HEK293 (cell line): ENCODE measurements around the gene LRRC32.
"Not testable (repeated sequence)": the region's sequence is repeated elsewhere in the genome, so short reads cannot be mapped to it uniquely, and the experiment has no call there.

Experiments
- CTCF ChIA-PET: fragments of 350-600 bp; formaldehyde crosslinking; extraction: SDS; loops from one replicate; lab custom pipeline; 2021; ENCODE audit warnings: antibody characterized with exemption; lab: Yijun Ruan, JAX
- POLR2A ChIA-PET: fragments of 300-600 bp; formaldehyde crosslinking; extraction: SDS; loops from one replicate; lab custom pipeline; 2020; ENCODE audit warnings: antibody characterized with exemption, inconsistent platforms; lab: Yijun Ruan, JAX
- H3K27ac ChIP-seq: fragments of 200-500 bp; sonication (Bioruptor generic); 2 replicates; pipeline ENCODE4 v1.5.1; 2014; ENCODE audit warnings: low read depth, low read length, control low read depth, inconsistent platforms; ENCODE audit errors: extremely low read depth
- H3K36me3 ChIP-seq, 2 experiments: fragments of 200-500 bp in 1 of 2; sonication (Bioruptor generic) in 1 of 2; 1 replicate in 1 of 2; 2 replicates in 1 of 2; pipeline ENCODE4 v1.5.1; 2014 to 2017; ENCODE audit warnings: inconsistent platforms in 2 of 2, low read length in 2 of 2; ENCODE audit not compliant: control insufficient read depth in 2 of 2, insufficient read depth in 1 of 2
- H3K4me1 ChIP-seq: fragments of 200-500 bp; sonication (Bioruptor generic); 2 replicates; pipeline ENCODE4 v1.5.1; 2014; ENCODE audit warnings: mild to moderate bottlenecking, low read length, inconsistent platforms; ENCODE audit not compliant: control insufficient read depth, insufficient read depth
- H3K4me3 ChIP-seq: 2 replicates; pipeline ENCODE4 v1.5.1; 2011; ENCODE audit warnings: low read depth, mild to moderate bottlenecking, control low read depth, low read length, moderate library complexity
- H3K9me3 ChIP-seq: fragments of 200-500 bp; sonication (Bioruptor generic); 2 replicates; pipeline ENCODE4 v1.5.1; 2014; ENCODE audit warnings: low read depth, low read length, inconsistent platforms; ENCODE audit not compliant: control insufficient read depth, insufficient read depth
- GLIS2 ChIP-seq: fragments of 450-650 bp; formaldehyde crosslinking; IDR thresholded peaks from 2 replicates; pipeline ENCODE4 v1.5.1; 2016; ENCODE audit warnings: missing biosample characterization, missing genetic modification characterization
- HOXC10 ChIP-seq: sonication (generic); formaldehyde crosslinking; IDR thresholded peaks from 2 replicates; pipeline ENCODE4 v1.8.1; 2023; ENCODE audit warnings: mild to moderate bottlenecking, missing genetic modification reagents
- PRDM2 ChIP-seq: fragments of 450-650 bp; formaldehyde crosslinking; IDR thresholded peaks from 2 replicates; pipeline ENCODE4 v1.5.1; 2016; ENCODE audit warnings: missing biosample characterization, missing genetic modification characterization, borderline replicate concordance
- SP7 ChIP-seq: fragments of 450-650 bp; formaldehyde crosslinking; IDR thresholded peaks from 2 replicates; pipeline ENCODE4 v1.5.1; 2016; ENCODE audit warnings: missing biosample characterization, missing genetic modification characterization
- YY2 ChIP-seq: fragments of 450-650 bp; formaldehyde crosslinking; IDR thresholded peaks from 2 replicates; pipeline ENCODE4 v1.5.1; 2016; ENCODE audit warnings: missing biosample characterization, missing genetic modification characterization
- ZBTB17 ChIP-seq: fragments of 450-650 bp; formaldehyde crosslinking; IDR thresholded peaks from 2 replicates; pipeline ENCODE4 v1.5.1; 2016; ENCODE audit warnings: missing biosample characterization, missing genetic modification characterization
- ZBTB26 ChIP-seq: fragments of 450-650 bp; formaldehyde crosslinking; optimal IDR thresholded peaks from 2 replicates; pipeline ENCODE3; 2016; ENCODE audit warnings: missing biosample characterization, mild to moderate bottlenecking, missing genetic modification characterization
- ZBTB8A ChIP-seq: fragments of 450-650 bp; formaldehyde crosslinking; IDR thresholded peaks from 2 replicates; pipeline ENCODE4 v1.5.1; 2016; ENCODE audit warnings: missing biosample characterization, missing genetic modification characterization
- ZNF184 ChIP-seq: fragments of 450-650 bp; IDR thresholded peaks from 2 replicates; pipeline ENCODE4 v1.5.1; 2018; ENCODE audit warnings: missing biosample characterization, mild to moderate bottlenecking, missing genetic modification characterization
- ZNF202 ChIP-seq: fragments of 450-650 bp; formaldehyde crosslinking; IDR thresholded peaks from 2 replicates; pipeline ENCODE4 v1.5.1; 2016; ENCODE audit warnings: missing biosample characterization, missing genetic modification characterization, borderline replicate concordance

The LRRC32 gene

DNA sequence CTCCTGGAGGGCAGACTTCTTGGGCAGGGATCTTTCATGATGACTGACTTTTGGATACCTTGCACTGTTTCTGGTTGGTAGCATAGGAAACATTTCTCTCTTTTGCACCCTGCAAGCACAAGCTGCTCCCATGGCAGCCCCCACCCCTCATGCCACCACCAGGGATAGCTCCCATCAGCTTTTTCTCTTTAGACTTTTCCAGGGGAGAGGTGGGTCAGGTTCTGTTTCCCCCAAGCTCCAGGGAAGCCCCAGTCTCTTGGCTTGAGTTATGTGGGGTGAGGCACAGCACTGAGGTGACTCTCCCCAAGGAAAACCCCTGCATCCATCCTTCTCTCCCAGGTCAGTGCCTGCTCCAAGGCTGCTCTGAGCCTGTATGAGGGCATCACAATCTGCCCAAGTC is 22.5 kb downstream of the LRRC32 start (continued):
- TF ChIP-seq PRDM2 (tag by site-specific recombination) (no peak), ZBTB17 (tag by site-specific recombination) (no peak), ZBTB8A (tag by site-specific recombination) (no peak), YY2 (tag by site-specific recombination) (no peak)

- no peaks in the 10 kb centered on the region for H3K36me3 ChIP-seq
- H3K4me3 ChIP-seq = no peak overlapping the region
- no peak for TF ChIP-seq GLIS2 (tag by site-specific recombination)
- TF ChIP-seq ZNF184 = peak; percentile 94
- POLR2A ChIA-PET = no interaction called here
- H3K9me3 ChIP-seq = no peaks in the 10 kb centered on the region
- no peaks in the 10 kb centered on the region for H3K4me1 ChIP-seq
- H3K27ac ChIP-seq = no peak overlapping the region
- CTCF ChIA-PET = no interaction called here
Observed at GRCh38 chr11:76646882-76647534, 23.5 kb downstream of the LRRC32 start.

GRCh38 chr11:76644591-76644990 is 26.0 kb downstream of the LRRC32 start:
- CTCF ChIA-PET = no interaction called here

DNA sequence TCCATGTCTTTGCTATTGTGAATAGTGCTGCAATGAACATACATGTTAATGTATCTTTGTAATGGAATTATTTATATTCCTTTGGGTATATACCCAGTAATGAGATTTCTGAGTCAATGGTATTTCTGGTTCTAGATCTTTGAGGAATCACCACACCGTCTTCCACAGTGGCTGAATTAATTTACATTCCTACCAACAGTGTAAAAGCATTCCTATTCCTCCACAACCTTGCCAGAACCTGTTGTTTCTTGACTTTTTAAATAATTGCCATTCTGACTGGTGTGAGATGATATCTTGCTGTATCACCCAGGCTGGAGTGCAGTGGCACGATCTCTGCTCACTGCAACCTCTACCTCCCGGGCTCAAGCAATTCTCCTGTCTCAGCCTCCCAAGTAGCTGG is 26.8 kb downstream of the LRRC32 start:
- POLR2A ChIA-PET, H3K9me3 ChIP-seq, H3K4me3 ChIP-seq, H3K27ac ChIP-seq, H3K4me1 ChIP-seq, H3K36me3 ChIP-seq, CTCF ChIA-PET: not testable (repeated sequence)

More at GRCh38 chr11:76644591-76644990, 26.0 kb downstream of the LRRC32 start:
- H3K4me3 ChIP-seq = no peak overlapping the region
- H3K27ac ChIP-seq = no peak overlapping the region
- H3K4me1 ChIP-seq = no peaks in the 10 kb centered on the region
- H3K9me3 ChIP-seq = no peaks in the 10 kb centered on the region
- TF ChIP-seq HOXC10 (CRISPR knock-in tag) (no peak), SP7 (tag by site-specific recombination) (0 out of 2 replicates have a peak, but pooled peaks have one; percentile 45), ZBTB26 (tag by site-specific recombination) (no peak), ZNF202 (tag by site-specific recombination) (no peak)
- no peaks in the 10 kb centered on the region for H3K36me3 ChIP-seq
- POLR2A ChIA-PET = no interaction called here
